Effector memory CD8-positive, alpha-beta T cell (primary cell): ENCODE measurements around the gene NDOR1.
"Not testable (repeated sequence)": the region's sequence is repeated elsewhere in the genome, so short reads cannot be mapped to it uniquely, and the experiment has no call there.

ENCODE experiments used
- ATAC-seq: fragments of 150-1000 bp; cut with Tn5 transposase; replicated peaks from 2 replicates; pipeline ENCODE4 v1.10.0; 2021; ENCODE audit warnings: mild to moderate bottlenecking, moderate library complexity
- DNase-seq, 3 experiments: peaks; one replicate each; pipeline ENCODE4 v3.0.0; 2021
- H3K27ac Mint-ChIP-seq, 2 donors: one replicate each; pipeline ENCODE4 v1.8.0; 2022; ENCODE audit warnings: mild to moderate bottlenecking in 2 of 2, mixed read lengths in 2 of 2, moderate library complexity in 2 of 2
- H3K27me3 Mint-ChIP-seq, 2 donors: one replicate each; pipeline ENCODE4 v1.8.0; 2022; ENCODE audit warnings: mixed read lengths in 2 of 2
- H3K36me3 Mint-ChIP-seq: one replicate; pipeline ENCODE4 v1.8.0; 2022; ENCODE audit warnings: mild to moderate bottlenecking, moderate library complexity, mixed read lengths; ENCODE audit not compliant: insufficient read depth
- H3K4me1 Mint-ChIP-seq, 2 donors: one replicate each; pipeline ENCODE4 v1.8.0; 2022; ENCODE audit warnings: low read depth in 2 of 2, mixed read lengths in 2 of 2
- H3K4me3 Mint-ChIP-seq, 2 donors: one replicate each; pipeline ENCODE4 v1.8.0; 2022; ENCODE audit warnings: mild to moderate bottlenecking in 2 of 2, mixed read lengths in 2 of 2, moderate library complexity in 2 of 2
- H3K9me3 Mint-ChIP-seq, 2 donors: one replicate each; pipeline ENCODE4 v1.8.0; 2022; ENCODE audit warnings: mixed read lengths in 2 of 2

Gene NDOR1

GRCh38 chr9:137236238-137236935, 30.9 kb downstream of the NDOR1 start:
- peaks cover 9 to 23% of the 10 kb centered on the region in 2 donors for H3K27me3 Mint-ChIP-seq
- H3K9me3 Mint-ChIP-seq = no peaks in the 10 kb centered on the region
- H3K27ac Mint-ChIP-seq = no peak overlapping the region
- peaks cover 11% of the 10 kb centered on the region for H3K36me3 Mint-ChIP-seq
- peak; percentile 87 to 89 (median 88) for DNase-seq
- peak; percentile 27 for ATAC-seq
- no peak overlapping the region for H3K4me3 Mint-ChIP-seq
- H3K4me1 Mint-ChIP-seq = peaks cover 11 to 16% of the 10 kb centered on the region in 2 donors

- Mint-ChIP-seq H3K36me3 (peaks cover 15% of the 10 kb centered on the region), H3K27me3 (peaks cover 4 to 17% of the 10 kb centered on the region in 2 donors), H3K9me3 (no peaks in the 10 kb centered on the region), H3K4me3 (no peak overlapping the region), H3K27ac (no peak overlapping the region), H3K4me1 (peaks cover 11 to 16% of the 10 kb centered on the region in 2 donors)
- no peak for DNase-seq
- no peak for ATAC-seq
Observed at GRCh38 chr9:137236936-137237421, 31.5 kb downstream of the NDOR1 start.

- ATAC-seq = no peak
- peak overlapping the region in 1 of 2 donors; percentile 82 for H3K27ac Mint-ChIP-seq
- H3K9me3 Mint-ChIP-seq = no peaks in the 10 kb centered on the region
- H3K4me3 Mint-ChIP-seq = peak overlapping the region in 1 of 2 donors; percentile 19
- peaks cover 26% of the 10 kb centered on the region for H3K36me3 Mint-ChIP-seq
- peaks cover 18 to 19% of the 10 kb centered on the region in 2 donors for H3K4me1 Mint-ChIP-seq
- peaks cover 0 to 14% of the 10 kb centered on the region in 2 donors for H3K27me3 Mint-ChIP-seq
- DNase-seq = no peak
Observed at GRCh38 chr9:137237759-137238726, 32.5 kb downstream of the NDOR1 start.

GRCh38 chr9:137239541-137240200, 34.2 kb downstream of the NDOR1 start:
- H3K27me3 Mint-ChIP-seq = peaks cover 0 to 10% of the 10 kb centered on the region in 2 donors
- H3K4me3 Mint-ChIP-seq = peak overlapping the region; percentile 86 to 97
- H3K9me3 Mint-ChIP-seq, ATAC-seq, DNase-seq: not testable (repeated sequence)
- peak overlapping the region in 1 of 2 donors; percentile 97 for H3K27ac Mint-ChIP-seq
- peaks cover 23 to 26% of the 10 kb centered on the region in 2 donors for H3K4me1 Mint-ChIP-seq
- peaks cover 38% of the 10 kb centered on the region for H3K36me3 Mint-ChIP-seq

GRCh38 chr9:137240318-137240840, 34.9 kb downstream of the NDOR1 start:
- H3K9me3 Mint-ChIP-seq = no peaks in the 10 kb centered on the region
- H3K27ac Mint-ChIP-seq = peak overlapping the region; percentile 91 to 97
- peak in 2 of 3 experiments; percentile 65 to 70 for DNase-seq
- ATAC-seq = peak; percentile 40
- H3K27me3 Mint-ChIP-seq = peaks cover 0 to 3% of the 10 kb centered on the region in 2 donors
- H3K36me3 Mint-ChIP-seq = peaks cover 38% of the 10 kb centered on the region
- peak overlapping the region; percentile 86 to 97 for H3K4me3 Mint-ChIP-seq
- peaks cover 20 to 22% of the 10 kb centered on the region in 2 donors for H3K4me1 Mint-ChIP-seq

GRCh38 chr9:137240841-137241489, 35.5 kb downstream of the NDOR1 start, which contains the start of gene TUBB4B:
Gene TUBB4B (plus strand): TSS chr9:137241287. CDS start chr9:137241361, 74 bp downstream.
- Mint-ChIP-seq H3K4me1 (peaks cover 19 to 22% of the 10 kb centered on the region in 2 donors), H3K9me3 (no peaks in the 10 kb centered on the region), H3K27ac (peak within 1 kb of the TSS; percentile 91 to 97), H3K36me3 (peaks cover 38% of the 10 kb centered on the region), H3K4me3 (peak within 1 kb of the TSS; percentile 86 to 97), H3K27me3 (no peaks in the 10 kb centered on the region)
- peak; percentile 94 to 96 (median 96) for DNase-seq
- peak; percentile 74 for ATAC-seq

- H3K36me3 Mint-ChIP-seq = peaks cover 38% of the 10 kb centered on the region
- H3K4me1 Mint-ChIP-seq = peaks cover 19 to 22% of the 10 kb centered on the region in 2 donors
- peak overlapping the region; percentile 91 to 97 for H3K27ac Mint-ChIP-seq
- H3K4me3 Mint-ChIP-seq = peak overlapping the region; percentile 86 to 97
- peak; percentile 15 for ATAC-seq
- no peaks in the 10 kb centered on the region for H3K27me3 Mint-ChIP-seq
- H3K9me3 Mint-ChIP-seq = no peaks in the 10 kb centered on the region
- peak in 2 of 3 experiments; percentile 41 to 51 for DNase-seq
Observed at GRCh38 chr9:137241490-137242268, 36.2 kb downstream of the NDOR1 start.

GRCh38 chr9:137242269-137243203, 37.0 kb downstream of the NDOR1 start:
- no peaks in the 10 kb centered on the region for H3K9me3 Mint-ChIP-seq
- peak overlapping the region in 1 of 2 donors; percentile 93 for H3K27ac Mint-ChIP-seq
- DNase-seq = no peak
- H3K4me1 Mint-ChIP-seq = peaks cover 19 to 22% of the 10 kb centered on the region in 2 donors
- peak overlapping the region; percentile 74 to 97 for H3K4me3 Mint-ChIP-seq
- peaks cover 38% of the 10 kb centered on the region for H3K36me3 Mint-ChIP-seq
- no peak for ATAC-seq
- no peaks in the 10 kb centered on the region for H3K27me3 Mint-ChIP-seq

- Mint-ChIP-seq H3K36me3 (peaks cover 38% of the 10 kb centered on the region), H3K4me1 (peaks cover 19 to 22% of the 10 kb centered on the region in 2 donors), H3K4me3 (peak overlapping the region; percentile 13 to 97), H3K27ac (peak overlapping the region in 1 of 2 donors; percentile 93)
- H3K9me3 Mint-ChIP-seq, DNase-seq, H3K27me3 Mint-ChIP-seq, ATAC-seq: not testable (repeated sequence)
Observed at GRCh38 chr9:137243266-137243625, 37.7 kb downstream of the NDOR1 start.

- peak overlapping the region; percentile 13 to 53 for H3K4me3 Mint-ChIP-seq
- peak overlapping the region in 1 of 2 donors; percentile 93 for H3K27ac Mint-ChIP-seq
- H3K9me3 Mint-ChIP-seq = no peaks in the 10 kb centered on the region
- peaks cover 18 to 19% of the 10 kb centered on the region in 2 donors for H3K4me1 Mint-ChIP-seq
- no peak for ATAC-seq
- no peak for DNase-seq
- H3K36me3 Mint-ChIP-seq = peaks cover 38% of the 10 kb centered on the region
- H3K27me3 Mint-ChIP-seq = no peaks in the 10 kb centered on the region
Observed at GRCh38 chr9:137243626-137244485, 38.4 kb downstream of the NDOR1 start.
